IMR-90 (cell line): ENCODE measurements around the gene ACTR2.

Source experiments
- CTCF ChIP-seq: conservative IDR thresholded peaks from 2 replicates; pipeline ENCODE4 v1.5.1; 2012; ENCODE audit warnings: mild to moderate bottlenecking, low read depth, low read length, improper control_type of control experiment
- MAZ ChIP-seq: IDR thresholded peaks from 2 replicates; pipeline ENCODE4 v1.6.1; 2012; ENCODE audit warnings: low read depth, mild to moderate bottlenecking, low read length, improper control_type of control experiment, moderate library complexity, borderline replicate concordance
- MXI1 ChIP-seq: IDR thresholded peaks from 2 replicates; pipeline ENCODE4 v1.6.1; 2012; ENCODE audit warnings: low read depth, mild to moderate bottlenecking, low read length, moderate library complexity, borderline replicate concordance
- POLR2A ChIP-seq: IDR thresholded peaks from 2 replicates; pipeline ENCODE4 v1.6.1; 2012; ENCODE audit warnings: mild to moderate bottlenecking, low read depth, low read length
- RAD21 ChIP-seq: IDR thresholded peaks from 2 replicates; pipeline ENCODE4 v1.6.1; 2012; ENCODE audit warnings: low read length, improper control_type of control experiment
- RCOR1 ChIP-seq: IDR thresholded peaks from 2 replicates; pipeline ENCODE4 v1.6.1; 2012; ENCODE audit warnings: mild to moderate bottlenecking, low read length, improper control_type of control experiment; ENCODE audit not compliant: insufficient replicate concordance
- SMC3 ChIP-seq: fragments of 150-350 bp; IDR thresholded peaks from 2 replicates; pipeline ENCODE4 v1.6.1; 2016; ENCODE audit warnings: low read depth, mild to moderate bottlenecking, antibody characterized with exemption, low read length, moderate library complexity
- USF2 ChIP-seq: fragments of 150-350 bp; IDR thresholded peaks from 2 replicates; pipeline ENCODE4 v1.6.1; 2017; ENCODE audit warnings: mild to moderate bottlenecking, antibody characterized with exemption, low read length, low read depth

- TF ChIP-seq CTCF (no peak), POLR2A (no peak), MXI1 (no peak), RCOR1 (no peak), USF2 (no peak), SMC3 (no peak), RAD21 (no peak), MAZ (no peak)
Measured at GRCh38 chr2:65273344-65273743, 45.7 kb downstream of the ACTR2 start.
